GM21529 (cell line): ENCODE results near the gene HUNK.
"Not testable (repeated sequence)": the region's sequence is repeated elsewhere in the genome, so short reads cannot be mapped to it uniquely, and the experiment has no call there.

Source experiments
- ATAC-seq: cut with Tn5 transposase; IDR thresholded peaks from one replicate; pipeline ENCODE4 v1.9.1; 2021; ENCODE audit not compliant: unreplicated experiment

The HUNK gene

GRCh38 chr21:31993826-31994825 lies 121.3 kb downstream of the HUNK start:
- no peak for ATAC-seq

- no peak for ATAC-seq
Observed at GRCh38 chr21:31997191-31997590, 124.4 kb downstream of the HUNK start.

GRCh38 chr21:31999810-32000468 lies 127.1 kb downstream of the HUNK start:
- no peak for ATAC-seq

- no peak for ATAC-seq
Observed at GRCh38 chr21:32001390-32001789, 128.6 kb downstream of the HUNK start.

GRCh38 chr21:32003411-32003810 lies 130.6 kb downstream of the HUNK start:
- ATAC-seq, result no peak

- ATAC-seq, result no peak
Observed at GRCh38 chr21:32004291-32004690, 131.5 kb downstream of the HUNK start.

GRCh38 chr21:32007456-32007855 lies 134.6 kb downstream of the HUNK start:
- no peak for ATAC-seq

- no peak for ATAC-seq
Observed at GRCh38 chr21:32008714-32009113, 135.9 kb downstream of the HUNK start.

- ATAC-seq, result no peak
Observed at GRCh38 chr21:32009263-32009662, 136.4 kb downstream of the HUNK start.

GRCh38 chr21:32015461-32016139 lies 142.8 kb downstream of the HUNK start:
- ATAC-seq, result no peak

- ATAC-seq, result no peak
Observed at GRCh38 chr21:32018381-32018780, 145.6 kb downstream of the HUNK start.

- no peak for ATAC-seq
Observed at GRCh38 chr21:32020564-32020963, 147.7 kb downstream of the HUNK start.

- ATAC-seq, result no peak
Observed at GRCh38 chr21:32021319-32021994, 148.6 kb downstream of the HUNK start.

GRCh38 chr21:32022146-32022545 lies 149.3 kb downstream of the HUNK start:
- ATAC-seq, result no peak

GRCh38 chr21:32030146-32030652 lies 157.4 kb downstream of the HUNK start:
- no peak for ATAC-seq

GRCh38 chr21:32034850-32035249 lies 162.0 kb downstream of the HUNK start:
- ATAC-seq, result no peak

GRCh38 chr21:32035617-32036016 lies 162.8 kb downstream of the HUNK start:
- no peak for ATAC-seq

- ATAC-seq, result no peak
Observed at GRCh38 chr21:32036756-32037155, 163.9 kb downstream of the HUNK start.

GRCh38 chr21:32038751-32039150 lies 165.9 kb downstream of the HUNK start:
- ATAC-seq, result not testable (repeated sequence)

GRCh38 chr21:32043458-32043857 lies 170.6 kb downstream of the HUNK start:
- ATAC-seq, result no peak
